Lung (tissue), 12 donors: ENCODE data around the gene WDR20. TPM values are rescaled to one million over a fixed set of nuclear protein-coding genes. Genes with fewer than 3 reads are reported as not detected.

Source experiments
- ATAC-seq: fragments of 200-7000 bp; cut with Tn5 transposase; one replicate; pipeline ENCODE4 v1.9.1; 2020; ENCODE audit warnings: moderate number of reproducible peaks; ENCODE audit not compliant: insufficient read depth, low FRiP score
- DNase-seq, 3 donors: peaks; one replicate each; pipeline ENCODE4 v3.0.0-alpha.2; 2013 to 2017
- H3K27ac ChIP-seq, 2 donors: one replicate each; pipeline ENCODE4 v1.5.1; 2013; ENCODE audit warnings: mild to moderate bottlenecking in 2 of 2, moderate library complexity in 2 of 2, control low read depth in 1 of 2, inconsistent platforms in 1 of 2, low read depth in 1 of 2, low read length in 1 of 2
- H3K27me3 ChIP-seq, 3 donors: one replicate each; pipeline ENCODE4 v1.5.1; 2013; ENCODE audit warnings: low read length in 2 of 3; ENCODE audit not compliant: control insufficient read depth in 3 of 3, insufficient read depth in 3 of 3
- H3K36me3 ChIP-seq, 4 donors: one replicate each; pipeline ENCODE4 v1.5.1; 2013; ENCODE audit warnings: low read length in 4 of 4, mild to moderate bottlenecking in 1 of 4, moderate library complexity in 1 of 4; ENCODE audit not compliant: control insufficient read depth in 4 of 4, insufficient read depth in 4 of 4
- H3K4me1 ChIP-seq, 5 donors: one replicate each; pipeline ENCODE4 v1.5.1; 2013; ENCODE audit warnings: low read length in 5 of 5, mild to moderate bottlenecking in 2 of 5, moderate library complexity in 1 of 5; ENCODE audit not compliant: control insufficient read depth in 5 of 5, insufficient read depth in 5 of 5
- H3K4me3 ChIP-seq: one replicate; pipeline ENCODE4 v1.5.1; 2013; ENCODE audit warnings: mild to moderate bottlenecking, control low read depth, moderate library complexity
- H3K9ac ChIP-seq, 2 donors: one replicate each; pipeline ENCODE4 v1.5.1; 2013; ENCODE audit warnings: low read length in 2 of 2, control low read depth in 1 of 2; ENCODE audit not compliant: insufficient read depth in 1 of 2
- H3K9me3 ChIP-seq, 4 donors: one replicate each; pipeline ENCODE4 v1.5.1; 2013; ENCODE audit warnings: low read length in 3 of 4, mild to moderate bottlenecking in 1 of 4, moderate library complexity in 1 of 4; ENCODE audit not compliant: control insufficient read depth in 4 of 4, insufficient read depth in 3 of 4
- WGBS, 2 donors: extraction: QIAGEN DNeasy Blood & Tissue Kit; methylation state at CpG; one replicate each; pipeline ENCODE4 v1.1.7; 2013; 5-methylcytosine and 5-hydroxymethylcytosine counted together
- polyA plus RNA-seq, 2 donors: library from polyadenylated mRNA; stranded (reverse); fragments of 200-250 nt; gene quantifications; one replicate each; pipeline ENCODE4 v1.2.1, GENCODE V29; 2013
- total RNA-seq, 2 donors: library from RNA; depleted of rRNA in 1 of 2; stranded (reverse); fragments of >200 nt in 1 of 2; gene quantifications; one replicate each; pipeline ENCODE4 v1.2.1, GENCODE V29; 2014 to 2021
- TF ChIP-seq, protein P1 (sequence below): IDR thresholded peaks from 2 replicates; pipeline ENCODE4 v1.5.1; 2012; ENCODE audit warnings: mild to moderate bottlenecking; ENCODE audit errors: control extremely low read depth, extremely low read depth
- donor health status: control.
- donor health status: control.
- donor health status: Bipolar disorder and iron deficiency.
- donor health status: healthy.
- donor health status: DM: yes; HTN: yes; CAD: no.

The WDR20 gene
- total and polyA plus RNA-seq, 4 donors = 10.3 to 30.7 (median 19.7) TPM

DNA sequence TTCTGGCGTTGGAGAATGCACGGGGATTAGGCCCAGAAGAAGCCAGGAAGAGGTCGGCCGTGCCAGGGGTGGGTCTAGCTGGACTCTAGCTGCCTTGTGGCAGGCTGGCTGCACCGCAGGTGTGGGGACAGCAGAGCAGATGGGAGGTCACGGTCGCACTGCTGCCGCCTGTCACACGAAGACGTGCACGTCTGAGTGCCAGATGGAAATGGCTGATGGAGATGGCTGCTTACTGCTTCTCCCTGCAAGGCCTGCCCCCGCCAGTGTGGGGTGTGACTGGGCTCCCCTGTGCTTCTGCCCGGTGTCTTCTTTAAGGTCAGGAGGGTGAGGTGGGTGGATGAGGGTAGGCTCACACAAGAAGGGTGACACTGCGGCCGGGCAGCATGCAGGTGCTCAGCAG is 86.2 kb downstream of the WDR20 start:
- no peaks in the 10 kb centered on the region for H3K9me3 ChIP-seq
- ATAC-seq = no peak
- no peak for DNase-seq
- no peak overlapping the region for H3K4me3 ChIP-seq
- H3K27ac ChIP-seq = no peak overlapping the region
- H3K36me3 ChIP-seq = peaks cover 0 to 9% (median 6%) of the 10 kb centered on the region in 4 donors
- H3K9ac ChIP-seq = no peak overlapping the region
- no peaks in the 10 kb centered on the region for H3K4me1 ChIP-seq
- H3K27me3 ChIP-seq = no peaks in the 10 kb centered on the region
- TF ChIP-seq, protein P1, sequence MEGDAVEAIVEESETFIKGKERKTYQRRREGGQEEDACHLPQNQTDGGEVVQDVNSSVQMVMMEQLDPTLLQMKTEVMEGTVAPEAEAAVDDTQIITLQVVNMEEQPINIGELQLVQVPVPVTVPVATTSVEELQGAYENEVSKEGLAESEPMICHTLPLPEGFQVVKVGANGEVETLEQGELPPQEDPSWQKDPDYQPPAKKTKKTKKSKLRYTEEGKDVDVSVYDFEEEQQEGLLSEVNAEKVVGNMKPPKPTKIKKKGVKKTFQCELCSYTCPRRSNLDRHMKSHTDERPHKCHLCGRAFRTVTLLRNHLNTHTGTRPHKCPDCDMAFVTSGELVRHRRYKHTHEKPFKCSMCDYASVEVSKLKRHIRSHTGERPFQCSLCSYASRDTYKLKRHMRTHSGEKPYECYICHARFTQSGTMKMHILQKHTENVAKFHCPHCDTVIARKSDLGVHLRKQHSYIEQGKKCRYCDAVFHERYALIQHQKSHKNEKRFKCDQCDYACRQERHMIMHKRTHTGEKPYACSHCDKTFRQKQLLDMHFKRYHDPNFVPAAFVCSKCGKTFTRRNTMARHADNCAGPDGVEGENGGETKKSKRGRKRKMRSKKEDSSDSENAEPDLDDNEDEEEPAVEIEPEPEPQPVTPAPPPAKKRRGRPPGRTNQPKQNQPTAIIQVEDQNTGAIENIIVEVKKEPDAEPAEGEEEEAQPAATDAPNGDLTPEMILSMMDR = no peak
- WGBS, 2 donors = 91 to 95% methylated on average over 15 of the region's 15 CpGs

DNA sequence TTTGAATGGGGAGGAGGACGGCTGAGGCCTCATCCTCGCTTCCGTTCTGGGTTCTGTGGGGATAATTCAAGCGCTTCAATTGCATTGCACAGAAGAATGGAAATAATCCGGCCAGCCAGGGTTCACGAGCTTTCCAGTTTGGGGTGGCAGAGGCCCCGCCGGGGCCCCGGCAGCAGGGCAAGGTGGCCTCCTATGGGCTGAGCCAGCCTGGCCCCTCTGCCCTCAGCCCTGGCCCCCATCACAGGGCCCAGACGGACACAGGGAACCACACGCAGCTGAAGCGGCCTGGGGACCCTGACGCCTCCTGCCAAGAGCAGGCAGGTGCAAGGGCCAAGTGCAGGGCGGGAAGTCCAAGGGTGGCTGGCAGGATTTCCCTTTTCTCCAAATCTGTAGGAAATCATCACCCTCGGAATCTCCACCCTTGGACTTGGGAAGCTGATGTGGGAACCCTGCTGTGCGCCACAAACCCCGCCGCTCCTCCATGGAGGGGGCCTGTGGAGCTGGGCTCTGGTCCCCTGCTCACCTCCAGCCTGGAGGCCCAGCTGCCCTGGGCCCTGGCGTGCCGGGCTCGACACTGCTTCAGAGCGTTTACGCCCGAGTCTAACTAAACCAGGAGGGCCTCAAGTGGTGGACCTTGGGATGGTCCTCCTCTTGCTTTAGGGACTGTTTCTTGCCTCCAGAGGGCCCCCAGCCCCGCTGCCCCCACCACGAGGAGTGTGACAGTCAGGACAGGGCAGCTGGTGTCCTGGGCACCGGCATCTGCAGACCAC is 86.8 kb downstream of the WDR20 start:
- H3K27me3 ChIP-seq = no peaks in the 10 kb centered on the region
- H3K4me1 ChIP-seq = no peaks in the 10 kb centered on the region
- H3K4me3 ChIP-seq = no peak overlapping the region
- ATAC-seq (no peak), DNase-seq (no peak)
- H3K36me3 ChIP-seq = peaks cover 2 to 9% (median 6%) of the 10 kb centered on the region in 4 donors
- no peak overlapping the region for H3K9ac ChIP-seq
- TF ChIP-seq, protein P1 = no peak
- 90 to 91% methylated on average over 27 of the region's 27 CpGs for WGBS, 2 donors
- H3K27ac ChIP-seq = no peak overlapping the region
- no peaks in the 10 kb centered on the region for H3K9me3 ChIP-seq

DNA sequence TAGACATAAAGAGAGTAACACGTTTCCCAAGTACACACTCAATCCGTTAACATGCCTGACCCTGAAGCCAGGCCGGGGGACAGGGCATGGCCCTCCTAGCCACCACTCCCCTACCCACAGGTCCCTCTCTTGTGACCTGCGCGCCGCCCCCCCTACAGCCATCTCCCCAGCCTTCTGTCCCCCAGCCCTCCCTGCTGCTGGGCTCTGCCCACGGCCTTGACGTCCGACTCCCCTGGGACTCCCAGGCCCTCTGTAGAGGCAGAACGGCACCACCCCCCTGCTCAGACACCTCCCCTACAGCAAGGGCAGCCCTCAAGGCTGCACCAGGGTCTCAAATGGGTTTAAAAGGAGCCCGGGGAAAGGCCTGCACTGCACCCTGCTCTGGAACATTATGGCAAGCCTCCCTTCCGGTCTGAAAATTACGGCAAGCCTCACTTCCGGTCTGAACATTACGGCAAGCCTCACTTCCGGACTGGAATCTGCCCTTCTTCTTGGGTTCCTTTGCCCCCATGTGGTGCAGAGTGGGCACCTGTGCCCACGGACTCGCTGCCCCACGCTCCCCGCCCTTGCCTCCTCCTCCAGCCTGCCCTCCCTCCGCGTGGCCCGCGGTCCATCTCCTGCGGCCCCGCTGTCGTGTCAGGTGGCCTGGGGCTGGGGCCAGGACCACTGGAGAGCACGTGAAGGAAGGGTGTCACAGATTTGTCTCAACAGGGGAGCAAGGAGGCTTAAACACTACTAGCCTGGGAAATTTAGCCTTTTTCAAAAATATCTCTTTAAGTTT is 87.7 kb downstream of the WDR20 start:
- Histone ChIP-seq H3K4me3 (no peak overlapping the region), H3K36me3 (peaks cover 3 to 9% (median 6%) of the 10 kb centered on the region in 4 donors), H3K9me3 (no peaks in the 10 kb centered on the region), H3K27ac (no peak overlapping the region), H3K27me3 (no peaks in the 10 kb centered on the region), H3K9ac (no peak overlapping the region), H3K4me1 (no peaks in the 10 kb centered on the region)
- TF ChIP-seq, protein P1 = no peak
- ATAC-seq = no peak
- 83 to 88% methylated on average over 28 of the region's 28 CpGs for WGBS, 2 donors
- no peak for DNase-seq
